Thymus (tissue), 11 donors: ENCODE data around the gene CPEB3. TPM values are rescaled to one million over a fixed set of nuclear protein-coding genes. Genes with fewer than 3 reads are reported as not detected.

Source experiments
- DNase-seq, 9 donors: peaks; one replicate each; pipeline ENCODE4 v3.0.0-alpha.2; 2013; ENCODE audit warnings: low spot score in 9 of 9, low read depth in 6 of 9, missing footprints in 1 of 9
- H3K27ac ChIP-seq, 2 donors: one replicate each; pipeline ENCODE4 v1.5.1; 2013; ENCODE audit warnings: control low read depth in 1 of 2, low read depth in 1 of 2, low read length in 1 of 2, mild to moderate bottlenecking in 1 of 2, moderate library complexity in 1 of 2
- H3K27me3 ChIP-seq, 2 donors: one replicate each; pipeline ENCODE4 v1.5.1; 2013; ENCODE audit warnings: low read length in 1 of 2; ENCODE audit not compliant: control insufficient read depth in 2 of 2, insufficient read depth in 1 of 2
- H3K36me3 ChIP-seq, 2 donors: one replicate each; pipeline ENCODE4 v1.5.1; 2013; ENCODE audit warnings: low read length in 1 of 2, mild to moderate bottlenecking in 1 of 2, moderate library complexity in 1 of 2; ENCODE audit not compliant: control insufficient read depth in 2 of 2, insufficient read depth in 2 of 2
- H3K4me1 ChIP-seq, 2 donors: one replicate each; pipeline ENCODE4 v1.5.1; 2013; ENCODE audit warnings: low read length in 2 of 2; ENCODE audit not compliant: control insufficient read depth in 2 of 2, insufficient read depth in 2 of 2
- H3K4me3 ChIP-seq, 2 donors: one replicate each; pipeline ENCODE4 v1.5.1; 2013; ENCODE audit warnings: low read length in 2 of 2, control low read depth in 1 of 2, mild to moderate bottlenecking in 1 of 2
- H3K9me3 ChIP-seq, 2 donors: one replicate each; pipeline ENCODE4 v1.5.1; 2013; ENCODE audit warnings: low read length in 1 of 2, mild to moderate bottlenecking in 1 of 2; ENCODE audit not compliant: control insufficient read depth in 2 of 2, insufficient read depth in 1 of 2
- WGBS: extraction: QIAGEN DNeasy Blood & Tissue Kit; methylation state at CpG from one replicate; pipeline ENCODE4 v1.1.7; 2013; 5-methylcytosine and 5-hydroxymethylcytosine counted together
- polyA plus RNA-seq: library from polyadenylated mRNA; stranded (reverse); fragments of 200-250 nt; gene quantifications from one replicate; pipeline ENCODE4 v1.2.3, GENCODE V29; 2013
- total RNA-seq: library from RNA; stranded (reverse); fragments of 120-200 nt; gene quantifications from one replicate; pipeline ENCODE4 v1.2.4, GENCODE V29; 2013
- donor health status: healthy.

The CPEB3 gene
- total and polyA plus RNA-seq, 2 donors = 0.76 to 1.8 TPM

- no peaks in the 10 kb centered on the region for H3K36me3 ChIP-seq
- H3K4me3 ChIP-seq = no peak overlapping the region
- H3K27me3 ChIP-seq = no peaks in the 10 kb centered on the region
- no peak for DNase-seq
- no peaks in the 10 kb centered on the region for H3K4me1 ChIP-seq
- H3K9me3 ChIP-seq = no peaks in the 10 kb centered on the region
- no peak overlapping the region for H3K27ac ChIP-seq
Observed at GRCh38 chr10:92208157-92208720, 82.6 kb downstream of the CPEB3 start.

GRCh38 chr10:92207061-92207460 is 83.8 kb downstream of the CPEB3 start:
- Histone ChIP-seq H3K27me3 (no peaks in the 10 kb centered on the region), H3K4me3 (no peak overlapping the region), H3K27ac (no peak overlapping the region), H3K4me1 (no peaks in the 10 kb centered on the region), H3K36me3 (no peaks in the 10 kb centered on the region), H3K9me3 (no peaks in the 10 kb centered on the region)
- DNase-seq = no peak
- 96% methylated on average over 1 of the region's 1 CpG for WGBS

GRCh38 chr10:92203919-92204623 is 86.8 kb downstream of the CPEB3 start:
- DNase-seq = no peak
- WGBS = over 99% methylated on average over 6 of the region's 6 CpGs

GRCh38 chr10:92202536-92202935 is 88.3 kb downstream of the CPEB3 start:
- Histone ChIP-seq H3K36me3 (no peaks in the 10 kb centered on the region), H3K9me3 (no peaks in the 10 kb centered on the region), H3K27me3 (no peaks in the 10 kb centered on the region), H3K27ac (no peak overlapping the region), H3K4me3 (no peak overlapping the region), H3K4me1 (no peaks in the 10 kb centered on the region)
- 100% methylated on average over 1 of the region's 1 CpG for WGBS
- no peak for DNase-seq

More at GRCh38 chr10:92203919-92204623, 86.8 kb downstream of the CPEB3 start:
- Histone ChIP-seq H3K27ac (no peak overlapping the region), H3K4me1 (no peaks in the 10 kb centered on the region), H3K36me3 (no peaks in the 10 kb centered on the region), H3K9me3 (no peaks in the 10 kb centered on the region), H3K27me3 (no peaks in the 10 kb centered on the region), H3K4me3 (no peak overlapping the region)

- no peaks in the 10 kb centered on the region for H3K9me3 ChIP-seq
- 98% methylated on average over 1 of the region's 1 CpG for WGBS
- peak in 2 of 9 donors; percentile 2 to 26 for DNase-seq
- H3K36me3 ChIP-seq = no peaks in the 10 kb centered on the region
- peak overlapping the region in 1 of 2 donors; percentile 36 for H3K27ac ChIP-seq
- no peaks in the 10 kb centered on the region for H3K27me3 ChIP-seq
- H3K4me3 ChIP-seq = no peak overlapping the region
- H3K4me1 ChIP-seq = no peaks in the 10 kb centered on the region
Observed at GRCh38 chr10:92200564-92200963, 90.3 kb downstream of the CPEB3 start.

GRCh38 chr10:92187101-92187500 is 103.8 kb downstream of the CPEB3 start:
- Histone ChIP-seq H3K9me3 (no peaks in the 10 kb centered on the region), H3K27ac (no peak overlapping the region), H3K27me3 (no peaks in the 10 kb centered on the region), H3K4me3 (no peak overlapping the region), H3K36me3 (no peaks in the 10 kb centered on the region), H3K4me1 (no peaks in the 10 kb centered on the region)
- WGBS = 97% methylated on average over 2 of the region's 2 CpGs
- DNase-seq = no peak

GRCh38 chr10:92184977-92185376 is 105.9 kb downstream of the CPEB3 start:
- Histone ChIP-seq H3K4me3 (no peak overlapping the region), H3K9me3 (no peaks in the 10 kb centered on the region), H3K4me1 (peaks cover 0 to 3% of the 10 kb centered on the region in 2 donors), H3K27me3 (no peaks in the 10 kb centered on the region), H3K27ac (no peak overlapping the region), H3K36me3 (no peaks in the 10 kb centered on the region)
- WGBS = 95% methylated on average over 3 of the region's 3 CpGs
- DNase-seq = no peak

GRCh38 chr10:92183199-92183598 is 107.7 kb downstream of the CPEB3 start:
- H3K36me3 ChIP-seq = no peaks in the 10 kb centered on the region
- H3K27ac ChIP-seq = no peak overlapping the region
- DNase-seq = no peak
- peaks cover 0 to 3% of the 10 kb centered on the region in 2 donors for H3K4me1 ChIP-seq
- no peak overlapping the region for H3K4me3 ChIP-seq
- whole genome bisulfite sequencing = over 99% methylated on average over 4 of the region's 4 CpGs
- H3K27me3 ChIP-seq = no peaks in the 10 kb centered on the region
- H3K9me3 ChIP-seq = no peaks in the 10 kb centered on the region

- Histone ChIP-seq H3K9me3 (no peaks in the 10 kb centered on the region), H3K4me1 (peaks cover 0 to 3% of the 10 kb centered on the region in 2 donors), H3K27ac (no peak overlapping the region), H3K36me3 (no peaks in the 10 kb centered on the region), H3K4me3 (no peak overlapping the region), H3K27me3 (no peaks in the 10 kb centered on the region)
- 53% methylated on average over 2 of the region's 2 CpGs for WGBS
- peak in 1 of 9 donors; percentile 2 for DNase-seq
Observed at GRCh38 chr10:92181575-92181974, 109.3 kb downstream of the CPEB3 start.
